ENCODE results near the gene UIMC1. TPM values are rescaled to one million over a fixed set of nuclear protein-coding genes. Genes with fewer than 3 reads are reported as not detected.
"Not testable (repeated sequence)": the region's sequence is repeated elsewhere in the genome, so short reads cannot be mapped to it uniquely, and the experiment has no call there.

Gene UIMC1
- total RNA-seq, 1 experiment from 2014 or later, result 52.8 TPM

DNA sequence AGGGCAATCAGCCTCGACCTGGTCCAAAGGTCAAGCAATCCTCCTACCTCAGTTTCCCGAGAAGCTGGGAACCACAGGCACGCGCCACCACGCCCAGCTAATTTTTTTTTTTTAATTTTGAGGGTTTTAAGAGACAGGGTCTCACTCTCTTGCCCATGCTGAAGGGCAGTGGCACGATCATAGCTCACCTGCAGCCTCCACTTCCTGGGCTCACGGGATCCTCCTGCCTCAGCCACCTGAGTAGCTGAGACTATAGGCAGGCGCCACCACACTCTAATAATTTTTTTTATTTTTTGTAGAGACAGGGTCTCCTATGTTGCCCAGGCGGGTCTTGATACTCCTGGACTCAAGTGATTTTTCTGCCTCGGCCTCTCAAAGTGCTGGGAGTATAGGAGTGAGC is 1.6 kb downstream of the UIMC1 start:
- peaks cover 46% of the 10 kb centered on the region for H3K36me3 Mint-ChIP-seq (ENCODE audit: insufficient read depth, unreplicated experiment)
- peak in 1 of 2 experiments; percentile 3 for DNase-seq
- H3K27ac Mint-ChIP-seq (ENCODE audit: unreplicated experiment), result no peak overlapping the region
- no peaks in the 10 kb centered on the region for H3K27me3 Mint-ChIP-seq (ENCODE audit: insufficient read depth, unreplicated experiment)
- TF ChIP-seq, protein P1, sequence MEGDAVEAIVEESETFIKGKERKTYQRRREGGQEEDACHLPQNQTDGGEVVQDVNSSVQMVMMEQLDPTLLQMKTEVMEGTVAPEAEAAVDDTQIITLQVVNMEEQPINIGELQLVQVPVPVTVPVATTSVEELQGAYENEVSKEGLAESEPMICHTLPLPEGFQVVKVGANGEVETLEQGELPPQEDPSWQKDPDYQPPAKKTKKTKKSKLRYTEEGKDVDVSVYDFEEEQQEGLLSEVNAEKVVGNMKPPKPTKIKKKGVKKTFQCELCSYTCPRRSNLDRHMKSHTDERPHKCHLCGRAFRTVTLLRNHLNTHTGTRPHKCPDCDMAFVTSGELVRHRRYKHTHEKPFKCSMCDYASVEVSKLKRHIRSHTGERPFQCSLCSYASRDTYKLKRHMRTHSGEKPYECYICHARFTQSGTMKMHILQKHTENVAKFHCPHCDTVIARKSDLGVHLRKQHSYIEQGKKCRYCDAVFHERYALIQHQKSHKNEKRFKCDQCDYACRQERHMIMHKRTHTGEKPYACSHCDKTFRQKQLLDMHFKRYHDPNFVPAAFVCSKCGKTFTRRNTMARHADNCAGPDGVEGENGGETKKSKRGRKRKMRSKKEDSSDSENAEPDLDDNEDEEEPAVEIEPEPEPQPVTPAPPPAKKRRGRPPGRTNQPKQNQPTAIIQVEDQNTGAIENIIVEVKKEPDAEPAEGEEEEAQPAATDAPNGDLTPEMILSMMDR (IDR thresholded peaks at IDR 0.05; ENCODE audit: insufficient read depth in 1 of 2, low read depth in 1 of 2, low read length in 1 of 2, severe bottlenecking in 1 of 2, unreplicated experiment in 1 of 2), result no peak
- peaks cover 5% of the 10 kb centered on the region for H3K4me1 Mint-ChIP-seq (ENCODE audit: low read depth, unreplicated experiment)
- intact Hi-C loops (cut with micrococcal nuclease; ENCODE audit: unreplicated experiment), result no loop called here
- ChIA-PET CTCF (interaction anchor here (0.7 to 1.3 kb wide), 3 partner anchors 8 to 107 kb away, joined by 3 to 5 read pairs (median 4); partner anchors contain the start of gene FGFR4), POLR2A (interaction anchor here (0.6 to 1.5 kb wide), 2 partner anchors 9 to 81 kb away, joined by 4 to 8 read pairs; partner anchors contain the start of gene FGFR4)
- Histone ChIP-seq H3K27me3 (replicated peaks; ENCODE audit: control insufficient read depth, insufficient read depth, low read length) (no peaks in the 10 kb centered on the region), H3K4me3 (ENCODE audit: low read depth, low read length) (no peak overlapping the region; the same call in 1 of the 2 replicates), H3K9me3 (no peaks in the 10 kb centered on the region), H3K36me3 (ENCODE audit: control insufficient read depth, insufficient read depth, low read length) (no peaks in the 10 kb centered on the region), H3K4me1 (peaks cover 5% of the 10 kb centered on the region; the same call in 1 of the 2 replicates)
- no TSS peak for BruUV-seq (replicated peaks)
- peak overlapping the region; percentile 89 for H3K4me3 Mint-ChIP-seq (ENCODE audit: unreplicated experiment)
- no peaks in the 10 kb centered on the region for H3K9me3 Mint-ChIP-seq (ENCODE audit: unreplicated experiment)

DNA sequence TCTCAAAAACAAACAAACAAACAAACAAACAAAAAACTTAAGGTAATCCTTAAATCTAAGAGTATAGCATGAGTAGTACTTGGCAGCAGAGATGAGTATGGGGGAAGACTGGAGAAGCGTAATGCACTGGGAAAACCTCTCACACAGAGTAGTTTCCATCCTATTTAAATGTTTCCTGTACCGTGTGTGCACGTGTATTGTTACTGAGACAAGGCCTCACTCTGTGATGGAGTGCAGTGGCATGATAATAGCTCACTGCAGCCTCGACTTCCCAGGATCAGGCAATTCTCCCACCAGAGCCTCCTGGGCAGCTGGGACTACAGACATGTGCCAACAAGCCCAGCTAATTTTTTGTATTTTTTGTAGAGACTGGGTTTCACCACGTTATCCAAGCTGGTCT is 2.9 kb downstream of the UIMC1 start:
- Mint-ChIP-seq H3K4me1 (ENCODE audit: low read depth, unreplicated experiment) (peaks cover 10% of the 10 kb centered on the region), H3K4me3 (ENCODE audit: unreplicated experiment) (no peak overlapping the region), H3K36me3 (ENCODE audit: insufficient read depth, unreplicated experiment) (peaks cover 49% of the 10 kb centered on the region), H3K27ac (ENCODE audit: unreplicated experiment) (no peak overlapping the region), H3K27me3 (ENCODE audit: insufficient read depth, unreplicated experiment) (no peaks in the 10 kb centered on the region), H3K9me3 (ENCODE audit: unreplicated experiment) (no peaks in the 10 kb centered on the region)
- intact Hi-C loops (cut with micrococcal nuclease; ENCODE audit: unreplicated experiment), result no loop called here
- TF ChIP-seq, protein P1 (IDR thresholded peaks at IDR 0.05; ENCODE audit: insufficient read depth in 1 of 2, low read depth in 1 of 2, low read length in 1 of 2, severe bottlenecking in 1 of 2, unreplicated experiment in 1 of 2), result no peak
- Histone ChIP-seq H3K9me3 (no peaks in the 10 kb centered on the region), H3K36me3 (ENCODE audit: control insufficient read depth, insufficient read depth, low read length) (no peaks in the 10 kb centered on the region), H3K4me3 (ENCODE audit: low read depth, low read length) (no peak overlapping the region), H3K4me1 (peaks cover 5% of the 10 kb centered on the region; the same call in 1 of the 2 replicates), H3K27me3 (replicated peaks; ENCODE audit: control insufficient read depth, insufficient read depth, low read length) (no peaks in the 10 kb centered on the region)
- ChIA-PET POLR2A (no interaction called here), CTCF (no interaction called here)
- DNase-seq, result no peak
- BruUV-seq (replicated peaks), result no TSS peak

DNA sequence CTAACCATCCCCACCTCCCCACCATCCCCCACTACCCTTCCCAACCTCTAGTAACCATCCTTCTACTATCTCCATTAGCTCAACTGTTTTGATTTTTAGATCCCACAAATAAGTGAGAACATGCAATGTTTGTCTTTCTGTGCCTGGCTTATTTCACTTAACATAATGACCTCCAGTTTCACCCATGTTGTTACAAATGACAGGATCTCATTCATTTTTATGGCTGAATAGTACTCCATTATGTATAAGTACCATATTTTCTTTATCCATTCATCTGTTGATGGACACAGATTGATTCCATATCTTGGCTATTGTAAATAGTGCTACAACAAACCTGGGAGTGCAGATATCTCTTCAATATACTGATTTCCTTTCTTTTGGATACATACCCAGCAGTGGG is 7.1 kb downstream of the UIMC1 start:
- H3K4me1 Mint-ChIP-seq (ENCODE audit: low read depth, unreplicated experiment); H3K4me1 ChIP-seq; DNase-seq; H3K4me3 ChIP-seq (ENCODE audit: low read depth, low read length); POLR2A ChIA-PET; H3K36me3 ChIP-seq (ENCODE audit: control insufficient read depth, insufficient read depth, low read length); H3K4me3 Mint-ChIP-seq (ENCODE audit: unreplicated experiment); H3K9me3 Mint-ChIP-seq (ENCODE audit: unreplicated experiment); H3K27me3 Mint-ChIP-seq (ENCODE audit: insufficient read depth, unreplicated experiment); H3K9me3 ChIP-seq; BruUV-seq (replicated peaks); intact Hi-C loops (cut with micrococcal nuclease; ENCODE audit: unreplicated experiment); H3K27me3 ChIP-seq (replicated peaks; ENCODE audit: control insufficient read depth, insufficient read depth, low read length): not testable (repeated sequence)
- CTCF ChIA-PET, result interaction anchor here (0.6 kb wide), 1 partner anchor 699 kb away, joined by 10 read pairs; no protein-coding TSS in a partner anchor
- H3K27ac Mint-ChIP-seq (ENCODE audit: unreplicated experiment), result peak overlapping the region; percentile 60
- H3K36me3 Mint-ChIP-seq (ENCODE audit: insufficient read depth, unreplicated experiment), result peaks cover 40% of the 10 kb centered on the region

Measured in Caco-2 (cell line).